K562 (cell line): ENCODE data around the gene DCP2. TPM values are rescaled to one million over a fixed set of nuclear protein-coding genes. Genes with fewer than 3 reads are reported as not detected.

Source experiments
- KDM1A ChIP-seq, 2 experiments: fragments of 450-650 bp; IDR thresholded peaks; 2 replicates each; pipeline ENCODE4 v1.6.1; 2016; ENCODE audit warnings: mild to moderate bottlenecking in 2 of 2
- KDM4B ChIP-seq, 2 experiments: fragments of 450-650 bp in 1 of 2; sonication (generic) in 1 of 2; IDR thresholded peaks; 2 replicates each; pipeline ENCODE4 v1.6.1; 2016 to 2017; ENCODE audit warnings: borderline replicate concordance in 2 of 2, antibody characterized with exemption in 1 of 2, low read depth in 1 of 2, mild to moderate bottlenecking in 1 of 2
- STAG1 ChIP-seq: sonication (generic); formaldehyde crosslinking; IDR thresholded peaks from 2 replicates; pipeline ENCODE4 v1.5.0; 2020; ENCODE audit warnings: missing genetic modification reagents, borderline replicate concordance
- XRCC5 ChIP-seq: fragments of 200-400 bp; formaldehyde crosslinking; IDR thresholded peaks from 2 replicates; pipeline ENCODE4 v1.6.1; 2017; ENCODE audit warnings: low read depth, mild to moderate bottlenecking, low read length
- ZNF584 ChIP-seq: fragments of 200-800 bp; sonication (Bioruptor generic); IDR thresholded peaks from 2 replicates; pipeline ENCODE4 v1.6.1; 2016; ENCODE audit warnings: low read depth, mild to moderate bottlenecking, missing genetic modification characterization, missing compliant biosample characterization
- polyA plus RNA-seq, 8 experiments: library from polyadenylated mRNA; depleted of rRNA in 4 of 8; stranded (reverse) in 5 of 8; unstranded in 3 of 8; fragments of >200 nt; fragmentation: Nextera tagmentation in 2 of 8; fragmentation: Illumina TruSeq in 1 of 8; extraction: Ambion mirVana in 2 of 8; extraction: Trizol in 1 of 8; gene quantifications; 2 replicates each; pipeline versions ENCODE4 v1.2.1 to v1.2.3, GENCODE V29; 2011 to 2014; ENCODE audit warnings: inconsistent platforms in 1 of 8, missing spikeins in 1 of 8
- total RNA-seq, 7 experiments: library from RNA; depleted of rRNA in 6 of 7; stranded (reverse); fragments of >200 nt in 6 of 7; fragmentation: Illumina TruSeq in 2 of 7; extraction: Trizol in 2 of 7; gene quantifications; 2 replicates each; pipeline versions ENCODE4 v1.2.1 to v1.2.3, GENCODE V29; 2011 to 2021; ENCODE audit warnings: low replicate concordance in 1 of 7
- TF ChIP-seq, protein P1 (sequence below): sonication (generic); IDR thresholded peaks from 2 replicates; pipeline ENCODE4 v1.6.1; 2016
- TF ChIP-seq, protein P2 (sequence below): fragments of 450-650 bp; formaldehyde crosslinking; IDR thresholded peaks from 2 replicates; pipeline ENCODE4 v1.4.0; 2020; ENCODE audit warnings: mild to moderate bottlenecking, moderate library complexity
- TF ChIP-seq, protein P3 (sequence below): conservative IDR thresholded peaks from 2 replicates; pipeline ENCODE4 v1.6.1; 2011; ENCODE audit warnings: low read depth, mild to moderate bottlenecking, low read length; ENCODE audit not compliant: control insufficient read depth

The DCP2 gene
- total and polyA plus RNA-seq, 9 of the 15 experiments (the other 6 are each of a cell fraction or from before 2014, with no cell fraction given), result 25.9 to 109 (median 46.7) TPM

DNA sequence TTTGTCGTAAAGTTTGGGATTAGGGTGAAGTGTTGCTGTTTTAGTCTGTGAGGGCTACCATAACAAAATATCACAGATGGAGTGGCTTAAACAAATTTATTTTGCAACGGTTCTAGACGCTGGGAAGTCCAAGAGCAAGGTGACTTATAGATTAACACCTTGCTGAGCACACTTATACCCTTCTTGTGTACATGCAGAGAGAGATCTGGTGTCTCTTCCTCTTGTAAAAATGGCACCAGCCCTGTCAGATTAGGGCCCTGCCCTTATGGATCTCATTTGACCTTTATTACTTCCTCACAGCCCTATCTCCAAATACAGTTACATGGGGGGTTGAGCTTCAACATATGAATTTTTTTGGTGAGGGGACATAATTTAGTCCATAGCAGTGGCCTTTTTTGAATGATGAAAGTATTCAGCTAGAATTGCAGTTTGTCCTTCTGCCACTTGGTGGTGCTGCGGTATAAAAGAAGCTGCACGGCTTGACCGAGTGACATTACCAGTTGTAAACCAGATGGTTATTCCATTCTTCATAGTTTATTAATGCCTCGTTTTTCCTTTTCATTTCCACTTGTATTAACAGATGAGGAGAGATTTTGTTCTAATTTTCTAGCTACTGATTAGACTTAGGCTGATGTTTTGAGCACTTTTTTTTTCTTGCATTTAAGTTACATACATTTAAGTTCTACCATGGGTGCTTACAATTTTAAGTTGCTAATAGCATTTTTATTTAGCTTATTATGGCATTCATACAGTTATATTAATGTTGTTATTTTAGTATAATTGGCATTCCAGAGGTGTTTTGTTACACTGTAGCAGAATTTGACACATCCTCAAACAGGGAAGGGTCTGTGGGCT is 19.4 kb downstream of the DCP2 start (continued):
- no peak; the same call in 1 of the 2 replicates for TF ChIP-seq STAG1 (CRISPR knock-in tag)
- no peak for TF ChIP-seq KDM1A (IDR thresholded peaks at IDR 0.05)
- TF ChIP-seq KDM4B (IDR thresholded peaks at IDR 0.05; ENCODE audit: borderline replicate concordance in 2 of 2, low read depth in 1 of 2), result 0 out of 4 replicates have a peak, but pooled peaks of 1 of the 2 experiments have one; percentile 61
- TF ChIP-seq, protein P1, sequence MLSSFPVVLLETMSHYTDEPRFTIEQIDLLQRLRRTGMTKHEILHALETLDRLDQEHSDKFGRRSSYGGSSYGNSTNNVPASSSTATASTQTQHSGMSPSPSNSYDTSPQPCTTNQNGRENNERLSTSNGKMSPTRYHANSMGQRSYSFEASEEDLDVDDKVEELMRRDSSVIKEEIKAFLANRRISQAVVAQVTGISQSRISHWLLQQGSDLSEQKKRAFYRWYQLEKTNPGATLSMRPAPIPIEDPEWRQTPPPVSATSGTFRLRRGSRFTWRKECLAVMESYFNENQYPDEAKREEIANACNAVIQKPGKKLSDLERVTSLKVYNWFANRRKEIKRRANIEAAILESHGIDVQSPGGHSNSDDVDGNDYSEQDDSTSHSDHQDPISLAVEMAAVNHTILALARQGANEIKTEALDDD, result peak; percentile 94
- TF ChIP-seq, protein P2, sequence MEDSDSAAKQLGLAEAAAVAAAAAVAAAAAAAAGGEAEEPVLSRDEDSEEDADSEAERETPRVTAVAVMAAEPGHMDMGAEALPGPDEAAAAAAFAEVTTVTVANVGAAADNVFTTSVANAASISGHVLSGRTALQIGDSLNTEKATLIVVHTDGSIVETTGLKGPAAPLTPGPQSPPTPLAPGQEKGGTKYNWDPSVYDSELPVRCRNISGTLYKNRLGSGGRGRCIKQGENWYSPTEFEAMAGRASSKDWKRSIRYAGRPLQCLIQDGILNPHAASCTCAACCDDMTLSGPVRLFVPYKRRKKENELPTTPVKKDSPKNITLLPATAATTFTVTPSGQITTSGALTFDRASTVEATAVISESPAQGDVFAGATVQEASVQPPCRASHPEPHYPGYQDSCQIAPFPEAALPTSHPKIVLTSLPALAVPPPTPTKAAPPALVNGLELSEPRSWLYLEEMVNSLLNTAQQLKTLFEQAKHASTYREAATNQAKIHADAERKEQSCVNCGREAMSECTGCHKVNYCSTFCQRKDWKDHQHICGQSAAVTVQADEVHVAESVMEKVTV, result peak; percentile 85
- TF ChIP-seq ZNF584 (CRISPR knock-in tag), result no peak
- TF ChIP-seq, protein P3, sequence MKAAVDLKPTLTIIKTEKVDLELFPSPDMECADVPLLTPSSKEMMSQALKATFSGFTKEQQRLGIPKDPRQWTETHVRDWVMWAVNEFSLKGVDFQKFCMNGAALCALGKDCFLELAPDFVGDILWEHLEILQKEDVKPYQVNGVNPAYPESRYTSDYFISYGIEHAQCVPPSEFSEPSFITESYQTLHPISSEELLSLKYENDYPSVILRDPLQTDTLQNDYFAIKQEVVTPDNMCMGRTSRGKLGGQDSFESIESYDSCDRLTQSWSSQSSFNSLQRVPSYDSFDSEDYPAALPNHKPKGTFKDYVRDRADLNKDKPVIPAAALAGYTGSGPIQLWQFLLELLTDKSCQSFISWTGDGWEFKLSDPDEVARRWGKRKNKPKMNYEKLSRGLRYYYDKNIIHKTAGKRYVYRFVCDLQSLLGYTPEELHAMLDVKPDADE, result no peak
- TF ChIP-seq XRCC5, result no peak
